Measurements from ENCODE around the gene CDKN2D.

The CDKN2D gene

DNA sequence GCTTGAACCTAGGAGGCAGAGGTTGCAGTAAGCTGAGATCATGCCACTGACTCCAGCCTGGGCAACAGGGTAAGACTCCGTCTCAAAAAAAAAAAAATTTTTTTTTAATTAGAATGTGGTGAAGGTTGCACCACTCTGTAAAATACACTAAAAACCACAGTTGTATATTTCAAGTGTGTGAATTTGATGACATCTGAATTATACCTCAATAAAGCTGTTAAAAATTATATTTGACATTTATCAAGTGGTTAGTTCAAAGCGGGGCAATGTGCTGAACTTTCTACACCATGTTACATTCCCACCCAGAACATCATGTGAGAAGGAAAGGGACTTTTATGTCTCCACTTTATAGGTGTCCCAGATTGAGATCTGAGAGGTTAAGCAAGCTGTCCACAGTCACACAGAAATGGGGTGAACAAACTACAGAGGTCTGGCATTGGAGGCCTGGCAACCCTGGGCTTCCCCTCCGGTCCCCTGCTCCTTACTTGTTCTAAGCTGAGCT, 45.6 kb downstream of the CDKN2D start:
- DNase-seq (ENCODE audit: low read depth, low spot score) = no peak
- no peak overlapping the region for H3K4me3 ChIP-seq (ENCODE audit: low read depth, low read length)
- POLR2A ChIA-PET = no interaction called here
- TF ChIP-seq, protein P1, sequence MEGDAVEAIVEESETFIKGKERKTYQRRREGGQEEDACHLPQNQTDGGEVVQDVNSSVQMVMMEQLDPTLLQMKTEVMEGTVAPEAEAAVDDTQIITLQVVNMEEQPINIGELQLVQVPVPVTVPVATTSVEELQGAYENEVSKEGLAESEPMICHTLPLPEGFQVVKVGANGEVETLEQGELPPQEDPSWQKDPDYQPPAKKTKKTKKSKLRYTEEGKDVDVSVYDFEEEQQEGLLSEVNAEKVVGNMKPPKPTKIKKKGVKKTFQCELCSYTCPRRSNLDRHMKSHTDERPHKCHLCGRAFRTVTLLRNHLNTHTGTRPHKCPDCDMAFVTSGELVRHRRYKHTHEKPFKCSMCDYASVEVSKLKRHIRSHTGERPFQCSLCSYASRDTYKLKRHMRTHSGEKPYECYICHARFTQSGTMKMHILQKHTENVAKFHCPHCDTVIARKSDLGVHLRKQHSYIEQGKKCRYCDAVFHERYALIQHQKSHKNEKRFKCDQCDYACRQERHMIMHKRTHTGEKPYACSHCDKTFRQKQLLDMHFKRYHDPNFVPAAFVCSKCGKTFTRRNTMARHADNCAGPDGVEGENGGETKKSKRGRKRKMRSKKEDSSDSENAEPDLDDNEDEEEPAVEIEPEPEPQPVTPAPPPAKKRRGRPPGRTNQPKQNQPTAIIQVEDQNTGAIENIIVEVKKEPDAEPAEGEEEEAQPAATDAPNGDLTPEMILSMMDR (IDR thresholded peaks at IDR 0.05; ENCODE audit: insufficient read depth, low read length, missing control alignments) = no peak
- CTCF ChIA-PET = interaction anchor here (1.2 to 2.6 kb wide), 6 partner anchors 12 to 107 kb away, joined by 3 to 10 read pairs (median 4); no protein-coding TSS in a partner anchor

DNA sequence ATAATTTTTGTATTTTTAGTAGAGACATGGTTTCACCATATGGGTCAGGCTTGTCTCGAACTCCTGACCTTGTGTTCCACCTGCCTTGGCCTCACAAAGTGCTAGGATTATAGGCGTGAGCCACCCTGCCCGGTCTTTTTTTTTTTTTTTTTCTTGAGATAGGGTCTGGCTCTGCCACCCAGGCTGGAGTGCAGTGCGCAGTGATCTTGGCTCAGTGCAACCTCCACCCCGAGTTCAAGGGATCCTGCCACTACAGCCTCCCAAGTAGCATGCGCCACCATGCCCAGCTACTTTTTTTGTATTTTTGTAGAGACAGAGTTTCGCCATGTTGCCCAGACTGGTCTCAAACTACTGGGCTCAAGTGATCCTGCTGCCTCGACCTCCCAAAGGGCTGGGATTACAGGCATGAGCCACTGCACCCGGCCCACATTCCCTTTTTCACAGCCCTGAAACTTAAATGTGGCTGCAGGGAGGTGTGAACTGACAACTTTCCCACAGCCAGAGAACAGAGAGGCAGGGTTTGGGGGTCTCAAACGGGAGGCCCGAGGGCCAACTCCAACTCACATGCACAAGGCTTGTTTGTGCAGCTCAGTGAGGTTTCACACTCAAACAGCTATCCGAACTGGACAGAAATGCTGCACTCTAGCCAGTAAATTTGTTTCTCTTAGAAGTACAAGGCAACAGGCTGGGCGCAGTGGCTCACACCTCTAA, 47.2 kb downstream of the CDKN2D start:
- TF ChIP-seq, protein P1 (IDR thresholded peaks at IDR 0.05; ENCODE audit: insufficient read depth, low read length, missing control alignments) = no peak
- CTCF ChIA-PET = interaction anchor here (0.9 to 2.6 kb wide), 4 partner anchors 11 to 105 kb away, joined by 3 to 10 read pairs (median 4); no protein-coding TSS in a partner anchor

GRCh38 chr19:10520652-10521318, 48.0 kb downstream of the CDKN2D start:
- ChIA-PET CTCF (interaction anchor here (0.7 to 1.3 kb wide), 2 partner anchors 12 to 15 kb away, joined by 3 to 8 read pairs; no protein-coding TSS in a partner anchor), POLR2A (no interaction called here)
- TF ChIP-seq, protein P1 (IDR thresholded peaks at IDR 0.05; ENCODE audit: insufficient read depth, low read length, missing control alignments) = no peak
- DNase-seq (ENCODE audit: low read depth, low spot score) = no peak
- H3K4me3 ChIP-seq (ENCODE audit: low read depth, low read length) = no peak overlapping the region

More for the DNA sequence above, 47.2 kb downstream of the CDKN2D start:
- H3K4me3 ChIP-seq (ENCODE audit: low read depth, low read length) = no peak overlapping the region
- no peak for DNase-seq (ENCODE audit: low read depth, low spot score)
- POLR2A ChIA-PET = no interaction called here

GRCh38 chr19:10519421-10519820, 49.4 kb downstream of the CDKN2D start:
- TF ChIP-seq, protein P1 (IDR thresholded peaks at IDR 0.05; ENCODE audit: insufficient read depth, low read length, missing control alignments) = no peak
- ChIA-PET POLR2A (no interaction called here), CTCF (interaction anchor here (0.7 to 1.3 kb wide), 4 partner anchors 8 to 39 kb away, joined by 3 to 8 read pairs (median 3); no protein-coding TSS in a partner anchor)
- no peak overlapping the region for H3K4me3 ChIP-seq (ENCODE audit: low read depth, low read length)
- no peak for DNase-seq (ENCODE audit: low read depth, low spot score)

DNA sequence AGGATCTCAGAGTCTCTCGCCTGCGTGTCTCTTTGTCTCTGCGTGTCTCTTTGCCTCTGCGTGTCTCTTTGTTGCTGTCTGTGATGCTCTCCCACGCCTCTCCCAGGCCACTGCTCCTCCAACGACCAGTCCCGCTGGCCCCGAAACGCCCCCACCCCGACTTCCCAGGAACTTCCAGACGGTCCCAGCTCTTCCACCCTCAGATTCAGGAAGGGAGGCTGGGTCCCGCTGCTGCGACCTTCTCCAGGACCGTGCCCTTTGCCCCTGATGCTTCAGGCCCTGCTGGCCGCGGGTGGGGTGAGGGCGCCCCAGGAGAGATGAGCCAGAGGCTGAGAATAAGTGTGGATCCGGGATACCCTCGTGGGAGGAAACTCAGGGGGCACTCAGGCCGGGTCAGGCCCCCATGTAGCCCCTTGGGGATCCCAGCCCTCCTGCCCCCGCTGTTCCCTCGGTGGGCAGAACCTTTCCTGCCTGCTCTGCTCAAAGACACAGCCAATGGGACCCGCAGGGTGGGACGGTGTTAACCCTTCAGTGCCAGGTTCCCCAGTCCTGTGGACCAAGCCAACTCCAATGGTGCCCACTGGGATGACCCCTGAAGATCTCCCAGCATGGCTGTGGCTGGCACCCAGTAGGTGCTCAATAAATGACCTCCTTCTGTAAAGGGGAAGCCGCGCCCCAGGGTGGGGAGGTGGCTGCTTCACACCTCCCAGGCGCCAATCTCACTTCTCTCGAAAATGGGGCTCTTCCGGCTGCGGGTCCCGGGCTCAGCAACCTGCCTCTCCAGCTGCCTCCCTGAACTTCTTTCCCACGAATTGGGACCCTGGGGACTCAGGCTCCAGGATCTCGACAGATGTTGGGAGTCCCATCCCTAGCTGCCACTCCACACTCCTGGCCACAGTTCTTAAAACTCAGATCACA, 50.1 kb downstream of the CDKN2D start:
- DNase-seq (ENCODE audit: low read depth, low spot score) = no peak
- ChIA-PET POLR2A (no interaction called here), CTCF (interaction anchor here (1.1 to 3.6 kb wide), 4 partner anchors 10 to 126 kb away, joined by 3 to 14 read pairs (median 8); no protein-coding TSS in a partner anchor)
- TF ChIP-seq, protein P1 (IDR thresholded peaks at IDR 0.05; ENCODE audit: insufficient read depth, low read length, missing control alignments) = no peak
- no peak overlapping the region for H3K4me3 ChIP-seq (ENCODE audit: low read depth, low read length)
